GDM1 (cell line): ENCODE measurements around the gene ARHGAP21.

Experiments
- DNase-seq: peaks from one replicate; lab custom pipeline; 2025; lab: John Stamatoyannopoulos, UW

Gene ARHGAP21

GRCh38 chr10:24722676-24723385 is 856 bp downstream of the ARHGAP21 start:
- peak; percentile 60 for DNase-seq

- no peak for DNase-seq
These were observed 1.5 kb downstream of the ARHGAP21 start for GRCh38 chr10:24722131-24722675.

- DNase-seq = no peak
These were observed 2.2 kb downstream of the ARHGAP21 start for GRCh38 chr10:24721229-24722106.

GRCh38 chr10:24720096-24720495 is 3.6 kb downstream of the ARHGAP21 start:
- DNase-seq = no peak

GRCh38 chr10:24718031-24718855 is 5.4 kb downstream of the ARHGAP21 start:
- no peak for DNase-seq

- DNase-seq = no peak
These were observed 7.4 kb downstream of the ARHGAP21 start for GRCh38 chr10:24716295-24716694.

- DNase-seq = no peak
These were observed 8.4 kb downstream of the ARHGAP21 start for GRCh38 chr10:24715246-24715769.

- DNase-seq = no peak
These were observed 10.6 kb downstream of the ARHGAP21 start for GRCh38 chr10:24713086-24713485.

GRCh38 chr10:24711465-24711864 is 12.2 kb downstream of the ARHGAP21 start:
- DNase-seq = no peak

GRCh38 chr10:24708081-24708480 is 15.6 kb downstream of the ARHGAP21 start:
- DNase-seq = no peak

- DNase-seq = no peak
These were observed 16.2 kb downstream of the ARHGAP21 start for GRCh38 chr10:24707445-24707844.

- DNase-seq = peak; percentile 54
These were observed 17.1 kb downstream of the ARHGAP21 start for GRCh38 chr10:24706479-24707118.

GRCh38 chr10:24703700-24704099 is 20.0 kb downstream of the ARHGAP21 start:
- no peak for DNase-seq

GRCh38 chr10:24701447-24701846 is 22.2 kb downstream of the ARHGAP21 start:
- DNase-seq = no peak

GRCh38 chr10:24700948-24701347 is 22.7 kb downstream of the ARHGAP21 start:
- no peak for DNase-seq

- no peak for DNase-seq
These were observed 25.4 kb downstream of the ARHGAP21 start for GRCh38 chr10:24698270-24698669.

GRCh38 chr10:24697080-24697479 is 26.6 kb downstream of the ARHGAP21 start:
- DNase-seq = no peak

GRCh38 chr10:24695452-24695851 is 28.2 kb downstream of the ARHGAP21 start:
- no peak for DNase-seq

GRCh38 chr10:24694086-24694485 is 29.6 kb downstream of the ARHGAP21 start:
- no peak for DNase-seq

- DNase-seq = no peak
These were observed 32.6 kb downstream of the ARHGAP21 start for GRCh38 chr10:24690961-24691512.

- no peak for DNase-seq
These were observed 37.6 kb downstream of the ARHGAP21 start for GRCh38 chr10:24685958-24686540.
